GM12874 (cell line): ENCODE measurements around the gene MPC2.

Experiments used
- TF ChIP-seq, protein P1 (sequence below): IDR thresholded peaks from 2 replicates; pipeline ENCODE4 v1.5.1; 2011; ENCODE audit warnings: low read depth, mild to moderate bottlenecking, control low read depth, low read length, moderate library complexity; ENCODE audit not compliant: insufficient read depth

Gene MPC2

GRCh38 chr1:167924102-167924501 is 12.8 kb downstream of the MPC2 start:
- TF ChIP-seq, protein P1, sequence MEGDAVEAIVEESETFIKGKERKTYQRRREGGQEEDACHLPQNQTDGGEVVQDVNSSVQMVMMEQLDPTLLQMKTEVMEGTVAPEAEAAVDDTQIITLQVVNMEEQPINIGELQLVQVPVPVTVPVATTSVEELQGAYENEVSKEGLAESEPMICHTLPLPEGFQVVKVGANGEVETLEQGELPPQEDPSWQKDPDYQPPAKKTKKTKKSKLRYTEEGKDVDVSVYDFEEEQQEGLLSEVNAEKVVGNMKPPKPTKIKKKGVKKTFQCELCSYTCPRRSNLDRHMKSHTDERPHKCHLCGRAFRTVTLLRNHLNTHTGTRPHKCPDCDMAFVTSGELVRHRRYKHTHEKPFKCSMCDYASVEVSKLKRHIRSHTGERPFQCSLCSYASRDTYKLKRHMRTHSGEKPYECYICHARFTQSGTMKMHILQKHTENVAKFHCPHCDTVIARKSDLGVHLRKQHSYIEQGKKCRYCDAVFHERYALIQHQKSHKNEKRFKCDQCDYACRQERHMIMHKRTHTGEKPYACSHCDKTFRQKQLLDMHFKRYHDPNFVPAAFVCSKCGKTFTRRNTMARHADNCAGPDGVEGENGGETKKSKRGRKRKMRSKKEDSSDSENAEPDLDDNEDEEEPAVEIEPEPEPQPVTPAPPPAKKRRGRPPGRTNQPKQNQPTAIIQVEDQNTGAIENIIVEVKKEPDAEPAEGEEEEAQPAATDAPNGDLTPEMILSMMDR, result no peak

DNA sequence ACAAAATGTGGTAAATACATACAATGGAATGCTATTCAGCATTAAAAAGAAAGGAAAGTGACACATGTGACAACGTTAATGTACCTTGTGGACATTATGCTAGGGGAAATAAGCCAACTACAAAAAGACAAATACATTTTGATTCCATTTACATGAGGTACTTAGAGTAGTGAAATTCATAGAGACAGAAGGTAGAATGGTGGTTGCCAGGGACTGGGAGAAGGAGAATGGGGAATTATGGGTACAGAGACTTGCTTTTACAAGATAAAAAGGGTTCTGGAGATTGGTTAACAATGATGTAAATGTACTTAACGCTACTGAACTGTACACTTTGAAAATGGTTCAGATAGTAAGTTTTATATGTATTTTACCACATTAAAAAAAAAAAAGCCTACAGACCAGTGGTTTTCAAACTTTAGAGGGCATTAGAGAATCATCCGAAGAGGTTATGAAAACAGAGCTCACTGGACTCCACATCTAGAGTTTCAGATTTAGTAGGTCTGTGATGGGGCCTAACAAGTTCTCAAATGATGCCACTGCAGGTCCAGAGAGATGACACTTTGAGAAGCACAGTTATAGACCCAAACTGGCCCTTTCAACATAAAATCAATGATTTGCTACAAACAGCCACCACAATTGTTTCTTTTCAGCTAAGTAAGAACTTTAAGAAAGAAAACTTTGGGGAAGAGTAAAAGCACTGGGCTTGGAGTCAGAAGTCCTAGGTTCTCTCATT is 13.4 kb downstream of the MPC2 start:
- TF ChIP-seq, protein P1, result no peak

DNA sequence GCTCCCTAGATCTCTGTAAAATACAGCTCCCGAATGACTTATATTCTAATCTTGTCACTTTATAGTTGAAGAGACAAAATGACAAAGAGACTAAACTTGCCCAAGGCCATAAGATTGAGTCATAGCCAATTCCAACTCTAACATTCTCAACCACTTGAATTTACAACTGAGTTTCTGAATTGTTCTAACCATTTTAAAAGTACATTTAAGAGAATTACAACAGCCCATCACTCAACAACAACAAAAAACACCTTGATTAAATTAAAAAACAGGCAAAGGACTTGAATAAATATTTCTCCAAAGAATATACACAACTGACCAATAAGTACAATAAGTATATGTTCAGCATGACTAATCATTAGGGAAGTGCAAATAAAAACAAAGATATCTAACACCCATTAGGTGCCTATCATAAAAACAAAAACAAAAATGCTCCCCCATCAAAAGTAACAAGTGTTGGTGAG is 14.2 kb downstream of the MPC2 start:
- TF ChIP-seq, protein P1, result no peak

GRCh38 chr1:167922023-167922422 is 14.8 kb downstream of the MPC2 start:
- TF ChIP-seq, protein P1, result no peak

DNA sequence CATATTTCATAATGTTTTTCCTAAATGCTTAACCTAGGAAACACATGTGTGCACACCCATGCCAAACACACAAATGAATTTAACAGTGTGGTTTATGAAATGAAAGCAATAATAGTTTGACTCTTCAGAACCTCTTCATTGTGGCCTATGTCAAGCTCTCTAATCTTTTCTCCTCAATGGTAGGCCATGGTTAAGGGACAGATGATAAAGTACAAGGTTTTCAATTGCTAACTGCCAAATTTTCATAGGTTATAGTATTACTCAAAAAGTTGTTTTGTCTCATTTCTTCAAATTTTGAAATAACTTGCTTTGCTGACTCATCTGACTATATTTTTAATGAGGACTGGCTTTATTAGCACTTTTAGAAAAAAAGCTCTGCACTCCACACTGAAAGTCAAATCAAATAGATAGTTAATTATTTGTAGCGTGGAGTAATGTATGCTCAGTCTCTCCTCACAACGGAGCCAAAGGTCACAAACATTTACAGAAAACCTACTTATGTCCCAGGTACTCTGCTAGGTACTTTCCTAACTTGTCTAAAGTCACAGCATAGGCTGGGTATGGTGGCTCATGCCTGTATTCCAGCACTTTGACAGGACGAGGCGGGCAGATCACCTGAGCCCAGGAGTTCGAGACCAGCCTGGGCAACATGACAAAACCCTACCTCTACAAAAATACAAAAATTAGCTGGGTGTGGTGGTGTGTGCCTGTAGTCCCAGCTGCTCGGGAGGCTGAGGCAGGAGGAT is 19.9 kb downstream of the MPC2 start:
- TF ChIP-seq, protein P1, result no peak

GRCh38 chr1:167915569-167915968 is 21.3 kb downstream of the MPC2 start:
- TF ChIP-seq, protein P1, result no peak

GRCh38 chr1:167913895-167914496 is 22.9 kb downstream of the MPC2 start, which contains the start of gene ADCY10:
Gene ADCY10, minus strand, starts transcription at chr1:167914134. Its CDS starts 8,994 bp downstream, at chr1:167905140.
- TF ChIP-seq, protein P1, result no peak
